ENCODE results near the gene KRTAP5-2.

KRTAP5-2 gene

GRCh38 chr11:1630271-1630670, 32.2 kb upstream of the KRTAP5-2 start:
- H3K79me2 ChIP-seq (ENCODE audit: insufficient read depth, low read length) = no peaks in the 10 kb centered on the region
- no peaks in the 10 kb centered on the region for H4K20me1 ChIP-seq (ENCODE audit: insufficient read depth, low read length, poor library complexity, severe bottlenecking)
- H3K9ac ChIP-seq (ENCODE audit: low read depth, low read length, poor library complexity, severe bottlenecking) = no peak overlapping the region
- H3K36me3 ChIP-seq (ENCODE audit: insufficient read depth, low read length) = no peaks in the 10 kb centered on the region
- H3K4me1 ChIP-seq (ENCODE audit: insufficient read depth, low read length, poor library complexity, severe bottlenecking) = no peaks in the 10 kb centered on the region
- H3K9me2 ChIP-seq (replicated peaks; ENCODE audit: low read depth, low read length) = no peaks in the 10 kb centered on the region
- no peak overlapping the region for H3K4me3 ChIP-seq (ENCODE audit: low read length, poor library complexity, severe bottlenecking)
- TF ChIP-seq EZH2phosphoT487 (IDR thresholded peaks at IDR 0.05; ENCODE audit: borderline replicate concordance) (no peak), CTCF (conservative IDR thresholded peaks at IDR 0.05; ENCODE audit: low read length) (no peak)
- H3K9me3 ChIP-seq (ENCODE audit: insufficient read depth, low read depth, low read length) = no peaks in the 10 kb centered on the region
- H2AFZ ChIP-seq (ENCODE audit: low read length) = no peak overlapping the region
- H3F3A ChIP-seq (ENCODE audit: low read depth) = no peaks in the 10 kb centered on the region
- no peak overlapping the region for H3K4me2 ChIP-seq (ENCODE audit: low read depth, low read length, poor library complexity, severe bottlenecking)
- no peaks in the 10 kb centered on the region for H3K27me3 ChIP-seq (ENCODE audit: insufficient read depth, low read length, poor library complexity, severe bottlenecking)

GRCh38 chr11:1629326-1630185, 31.5 kb upstream of the KRTAP5-2 start, which contains the start of gene KRTAP5-5:
TSS of gene KRTAP5-5 (plus strand) at chr11:1629775. CDS start at chr11:1629841, 66 bp downstream.
- Histone ChIP-seq H3K4me1 (ENCODE audit: insufficient read depth, low read length, poor library complexity, severe bottlenecking) (no peaks in the 10 kb centered on the region), H3K4me2 (ENCODE audit: low read depth, low read length, poor library complexity, severe bottlenecking) (no peak within 1 kb of the TSS), H3K9me3 (ENCODE audit: insufficient read depth, low read depth, low read length) (no peaks in the 10 kb centered on the region), H4K20me1 (ENCODE audit: insufficient read depth, low read length, poor library complexity, severe bottlenecking) (no peaks in the 10 kb centered on the region), H3K36me3 (ENCODE audit: insufficient read depth, low read length) (no peaks in the 10 kb centered on the region), H3F3A (ENCODE audit: low read depth) (no peaks in the 10 kb centered on the region), H2AFZ (ENCODE audit: low read length) (no peak within 1 kb of the TSS), H3K9me2 (replicated peaks; ENCODE audit: low read depth, low read length) (no peaks in the 10 kb centered on the region), H3K27me3 (ENCODE audit: insufficient read depth, low read length, poor library complexity, severe bottlenecking) (no peaks in the 10 kb centered on the region), H3K79me2 (ENCODE audit: insufficient read depth, low read length) (no peaks in the 10 kb centered on the region), H3K4me3 (ENCODE audit: low read length, poor library complexity, severe bottlenecking) (no peak within 1 kb of the TSS), H3K9ac (ENCODE audit: low read depth, low read length, poor library complexity, severe bottlenecking) (no peak within 1 kb of the TSS)
- TF ChIP-seq EZH2phosphoT487 (IDR thresholded peaks at IDR 0.05; ENCODE audit: borderline replicate concordance) (no peak), CTCF (conservative IDR thresholded peaks at IDR 0.05; ENCODE audit: low read length) (no peak)

GRCh38 chr11:1628506-1629325, 30.6 kb upstream of the KRTAP5-2 start:
- Histone ChIP-seq H3K36me3 (ENCODE audit: insufficient read depth, low read length) (no peaks in the 10 kb centered on the region), H3K79me2 (ENCODE audit: insufficient read depth, low read length) (no peaks in the 10 kb centered on the region), H3K4me1 (ENCODE audit: insufficient read depth, low read length, poor library complexity, severe bottlenecking) (no peaks in the 10 kb centered on the region), H3K9ac (ENCODE audit: low read depth, low read length, poor library complexity, severe bottlenecking) (no peak overlapping the region), H4K20me1 (ENCODE audit: insufficient read depth, low read length, poor library complexity, severe bottlenecking) (no peaks in the 10 kb centered on the region), H3K9me3 (ENCODE audit: insufficient read depth, low read depth, low read length) (no peaks in the 10 kb centered on the region), H2AFZ (ENCODE audit: low read length) (no peak overlapping the region), H3K4me2 (ENCODE audit: low read depth, low read length, poor library complexity, severe bottlenecking) (no peak overlapping the region), H3K27me3 (ENCODE audit: insufficient read depth, low read length, poor library complexity, severe bottlenecking) (no peaks in the 10 kb centered on the region), H3F3A (ENCODE audit: low read depth) (no peaks in the 10 kb centered on the region), H3K9me2 (replicated peaks; ENCODE audit: low read depth, low read length) (no peaks in the 10 kb centered on the region), H3K4me3 (ENCODE audit: low read length, poor library complexity, severe bottlenecking) (no peak overlapping the region)
- no peak for TF ChIP-seq EZH2phosphoT487 (IDR thresholded peaks at IDR 0.05; ENCODE audit: borderline replicate concordance)
- TF ChIP-seq CTCF (conservative IDR thresholded peaks at IDR 0.05; ENCODE audit: low read length) = peak; percentile 85

Measured in Loucy (cell line).